ENCODE results near the gene NELFA. TPM values are rescaled to one million over a fixed set of nuclear protein-coding genes. Genes with fewer than 3 reads are reported as not detected.

Gene NELFA
- total RNA-seq, result 10 to 100 TPM; 23.1 to 36.8 (median 25.0) TPM

DNA sequence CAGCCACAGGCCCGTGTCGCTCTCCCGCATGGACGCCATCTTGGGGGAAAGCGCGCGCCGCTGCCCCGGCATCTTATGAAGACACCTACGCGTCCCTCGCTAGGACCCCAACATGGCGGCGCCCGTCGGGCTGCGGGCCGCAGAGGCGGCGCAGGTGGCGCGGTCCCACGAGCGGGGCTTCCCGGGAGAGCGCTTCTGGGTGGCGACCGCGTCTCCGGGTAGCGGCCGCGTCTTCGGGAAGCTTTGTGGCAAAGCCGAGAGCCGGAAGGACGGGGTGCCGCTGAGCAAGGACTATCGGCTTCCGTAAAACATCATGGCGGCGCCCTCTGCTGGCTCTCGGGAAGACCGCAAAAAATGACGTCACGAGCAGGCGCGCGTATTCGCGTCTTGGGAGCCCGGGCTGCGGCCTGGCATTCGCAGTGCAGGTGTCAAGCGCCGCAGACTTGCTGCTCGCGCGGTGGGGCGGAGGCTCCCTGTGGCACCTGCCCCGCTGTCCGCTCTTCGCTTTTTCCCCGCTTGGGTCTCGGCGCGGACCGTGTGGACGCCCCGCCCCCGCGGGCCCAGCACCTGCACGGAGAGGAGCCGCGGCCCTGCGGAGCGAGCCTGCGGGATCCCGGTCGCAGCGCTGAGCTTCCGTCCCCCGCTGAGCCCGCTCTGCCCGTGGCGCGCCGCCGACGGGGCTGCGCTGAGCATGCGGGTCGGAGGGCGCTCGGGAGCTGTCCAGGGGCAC is at the start of gene NELFA:
TSS of gene NELFA (minus strand) at position 54 of the 730 bp plus-strand sequence. CDS start at position 39, 15 bp downstream.
- DNase-seq, result peak; percentile 77
- H3K27ac ChIP-seq, result peak within 1 kb of the TSS; percentile 93 to 99 (median 97)
- TF ChIP-seq CTCF (IDR thresholded peaks at IDR 0.05) (peak in 5 of 6 experiments; percentile 50 to 61 (median 53)), POLR2A (IDR thresholded peaks at IDR 0.05) (peak in 2 of 4 donors; percentile 77 to 86)
- peaks cover 0 to 30% (median 0%) of the 10 kb centered on the region in 3 donors for H3K36me3 ChIP-seq
- H3K4me1 ChIP-seq, result peaks cover 3 to 37% (median 21%) of the 10 kb centered on the region in 3 donors
- intact Hi-C loops (cut with DNase I), result no loop called here
- no peaks in the 10 kb centered on the region for H3K9me3 ChIP-seq
- H3K4me3 ChIP-seq, result peak within 1 kb of the TSS; percentile 94 to 99 (median 96)
- 0% methylated on average over 1 to 10 of the region's 95 CpGs for WGBS, 2 donors
- H3K27me3 ChIP-seq, result no peaks in the 10 kb centered on the region

- Histone ChIP-seq H3K4me1 (peaks cover 0 to 28% (median 22%) of the 10 kb centered on the region in 3 donors), H3K27me3 (peaks cover 9 to 98% (median 18%) of the 10 kb centered on the region in 4 donors), H3K9me3 (no peaks in the 10 kb centered on the region), H3K4me3 (no peak overlapping the region), H3K36me3 (no peaks in the 10 kb centered on the region), H3K27ac (no peak overlapping the region)
- WGBS, 2 donors, result 62 to 65% methylated on average over 21 to 25 of the region's 26 CpGs
- intact Hi-C loops (cut with DNase I), result no loop called here
- DNase-seq, result no peak
- TF ChIP-seq CTCF (IDR thresholded peaks at IDR 0.05) (no peak), POLR2A (IDR thresholded peaks at IDR 0.05) (no peak)
Observed at GRCh38 chr4:2057382-2058065, 48.8 kb upstream of the NELFA start.

DNA sequence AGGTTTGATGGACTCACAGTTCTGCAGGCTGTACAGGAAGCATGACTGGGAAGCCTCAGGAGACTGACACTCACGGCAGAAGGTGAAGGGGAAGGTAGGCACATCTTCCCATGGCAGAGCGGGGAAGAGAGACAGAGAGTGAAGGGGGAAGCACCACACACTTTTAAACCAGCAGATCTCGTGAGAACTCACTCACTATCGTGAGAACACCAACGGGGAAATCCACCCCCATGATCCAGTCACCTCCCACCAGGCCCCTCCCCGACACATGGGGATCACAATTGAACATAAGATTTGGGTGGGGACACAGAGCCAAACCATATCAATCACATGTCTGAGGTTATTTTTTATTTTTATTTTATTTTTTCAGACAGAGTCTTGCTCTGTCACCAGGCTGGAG is 45.4 kb upstream of the NELFA start:
- Histone ChIP-seq H3K4me1 (peaks cover 0 to 10% (median 8%) of the 10 kb centered on the region in 3 donors), H3K27me3 (peaks cover 5 to 92% (median 10%) of the 10 kb centered on the region in 4 donors), H3K27ac (no peak overlapping the region), H3K4me3 (no peak overlapping the region), H3K36me3 (no peaks in the 10 kb centered on the region), H3K9me3 (no peaks in the 10 kb centered on the region)
- intact Hi-C loops (cut with DNase I), result no loop called here
- 61 to 65% methylated on average over 6 of the region's 6 CpGs for WGBS, 2 donors
- TF ChIP-seq POLR2A (IDR thresholded peaks at IDR 0.05) (no peak), CTCF (IDR thresholded peaks at IDR 0.05) (no peak)
- no peak for DNase-seq

DNA sequence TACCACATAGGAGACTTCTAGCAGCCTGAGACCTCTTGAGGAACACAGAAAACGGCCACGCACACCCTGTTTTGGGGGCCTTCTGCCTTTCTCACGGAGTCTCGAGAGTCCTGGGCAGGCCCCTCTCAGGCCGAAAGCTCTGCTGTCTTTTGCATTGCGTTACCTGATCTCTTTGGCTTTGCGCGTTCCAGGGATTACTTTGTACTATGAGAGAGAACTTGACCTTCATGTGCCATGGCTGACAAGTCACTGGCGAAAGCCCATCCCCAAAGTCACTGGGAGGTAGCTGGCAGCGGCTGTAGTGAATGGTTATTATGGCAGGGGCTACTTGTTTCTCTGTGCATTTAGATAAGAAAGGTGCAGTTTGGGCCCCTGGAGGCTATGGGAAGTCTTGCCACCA is 42.3 kb upstream of the NELFA start:
- H3K9me3 ChIP-seq, result no peaks in the 10 kb centered on the region
- WGBS, 2 donors, result 59 to 62% methylated on average over 8 to 9 of the region's 10 CpGs
- no peak overlapping the region for H3K4me3 ChIP-seq
- intact Hi-C loops (cut with DNase I), result no loop called here
- peaks cover 0 to 91% (median 2%) of the 10 kb centered on the region in 4 donors for H3K27me3 ChIP-seq
- H3K27ac ChIP-seq, result no peak overlapping the region
- H3K4me1 ChIP-seq, result peaks cover 0 to 10% (median 0%) of the 10 kb centered on the region in 3 donors
- TF ChIP-seq POLR2A (IDR thresholded peaks at IDR 0.05) (no peak), CTCF (IDR thresholded peaks at IDR 0.05) (no peak)
- no peak for DNase-seq
- no peaks in the 10 kb centered on the region for H3K36me3 ChIP-seq

DNA sequence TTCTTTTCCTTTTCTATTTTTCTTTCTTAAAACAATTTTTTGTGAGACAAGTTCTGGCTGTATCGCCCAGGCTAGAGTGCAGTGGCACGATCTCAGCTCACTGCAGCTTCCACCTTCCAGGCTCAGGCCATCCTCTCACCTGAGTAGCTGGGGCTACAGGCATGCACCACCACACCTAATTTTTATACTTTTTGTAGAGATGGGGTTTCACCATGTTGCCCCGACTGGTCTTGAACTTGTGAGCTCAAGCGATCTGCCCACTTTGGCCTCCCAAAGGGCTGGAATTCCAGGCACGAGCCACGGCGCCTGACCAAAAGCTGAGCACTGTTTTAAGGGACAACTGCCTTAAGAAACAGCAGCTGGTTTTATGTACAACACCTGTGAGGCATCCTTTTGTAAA is 41.0 kb upstream of the NELFA start:
- peaks cover 0 to 10% (median 0%) of the 10 kb centered on the region in 3 donors for H3K4me1 ChIP-seq
- no peaks in the 10 kb centered on the region for H3K36me3 ChIP-seq
- no peak overlapping the region for H3K4me3 ChIP-seq
- intact Hi-C loops (cut with DNase I), result no loop called here
- WGBS, 2 donors, result 84% methylated on average over 7 of the region's 7 CpGs
- H3K27ac ChIP-seq, result no peak overlapping the region
- TF ChIP-seq CTCF (IDR thresholded peaks at IDR 0.05), result no peak
- TF ChIP-seq POLR2A (IDR thresholded peaks at IDR 0.05), result no peak
- DNase-seq, result no peak
- no peaks in the 10 kb centered on the region for H3K9me3 ChIP-seq
- peaks cover 0 to 86% (median 2%) of the 10 kb centered on the region in 4 donors for H3K27me3 ChIP-seq
